Aorta (tissue), 5 donors: ENCODE data around the gene EMD. TPM values are rescaled to one million over a fixed set of nuclear protein-coding genes. Genes with fewer than 3 reads are reported as not detected.

Experiments
- ATAC-seq: fragments of 200-7000 bp; cut with Tn5 transposase; one replicate; pipeline ENCODE4 v1.9.1; 2022; ENCODE audit warnings: moderate library complexity; ENCODE audit not compliant: low FRiP score
- DNase-seq, 2 donors: peaks; one replicate each; pipeline ENCODE4 v3.0.0-alpha.2; 2020
- H3K27ac ChIP-seq, 2 donors: one replicate each; pipeline ENCODE4 v1.5.1; 2013; ENCODE audit warnings: low read length in 2 of 2, mild to moderate bottlenecking in 2 of 2, moderate library complexity in 2 of 2, control low read depth in 1 of 2, inconsistent platforms in 1 of 2, low read depth in 1 of 2
- H3K27me3 ChIP-seq, 2 donors: one replicate each; pipeline ENCODE4 v1.6.1; 2013; ENCODE audit warnings: control low read depth in 1 of 2, low read length in 1 of 2, mild to moderate bottlenecking in 1 of 2, moderate library complexity in 1 of 2; ENCODE audit not compliant: insufficient read depth in 2 of 2, control insufficient read depth in 1 of 2
- H3K36me3 ChIP-seq, 2 donors: one replicate each; pipeline ENCODE4 v1.6.1; 2013; ENCODE audit warnings: control low read depth in 1 of 2, low read length in 1 of 2, mild to moderate bottlenecking in 1 of 2; ENCODE audit not compliant: insufficient read depth in 2 of 2, control insufficient read depth in 1 of 2
- H3K4me1 ChIP-seq, 2 donors: one replicate each; pipeline ENCODE4 v1.6.1; 2013; ENCODE audit warnings: low read length in 2 of 2, control low read depth in 1 of 2, mild to moderate bottlenecking in 1 of 2, moderate library complexity in 1 of 2; ENCODE audit not compliant: insufficient read depth in 2 of 2, control insufficient read depth in 1 of 2
- H3K4me3 ChIP-seq, 2 donors: one replicate each; pipeline ENCODE4 v1.5.1; 2013; ENCODE audit warnings: low read length in 2 of 2, control low read depth in 1 of 2, mild to moderate bottlenecking in 1 of 2
- H3K9me3 ChIP-seq: one replicate; pipeline ENCODE4 v1.6.1; 2013; ENCODE audit warnings: mild to moderate bottlenecking, low read length; ENCODE audit not compliant: control insufficient read depth
- WGBS, 2 donors: extraction: QIAGEN DNeasy Blood & Tissue Kit; methylation state at CpG; one replicate each; pipeline ENCODE4 v1.1.7; 2013; 5-methylcytosine and 5-hydroxymethylcytosine counted together
- intact Hi-C, 2 donors: fragments of 100-400 bp; cut with DNase I; formaldehyde crosslinking; loops; one replicate each; pipeline versions ENCODE4 v1.14.2 to v1.15.0; 2022
- polyA plus RNA-seq, 2 donors: library from polyadenylated mRNA; stranded (reverse); fragments of 200-250 nt; gene quantifications; one replicate each; pipeline ENCODE4 v1.2.3, GENCODE V29; 2013
- total RNA-seq, 2 donors: library from RNA; stranded (reverse); fragmentation: NEBNext Ultra II Directional; extraction: Animal tissue kit (Norgen Biotek cat#: 25700); gene quantifications; one replicate each; pipeline ENCODE4 v1.2.1, GENCODE V29; 2021
- donor health status: healthy with polysubstance abuse.
- donor health status: Bipolar disorder and iron deficiency.
- donor health status: DM: no; HTN: no; CAD: no.
- donor health status: DM: no; HTN: no; CAD: no.
- donor health status: DM: yes; HTN: yes; CAD: no.

Gene EMD
- total and polyA plus RNA-seq, 4 donors, result 49.9 to 157 (median 85.4) TPM

DNA sequence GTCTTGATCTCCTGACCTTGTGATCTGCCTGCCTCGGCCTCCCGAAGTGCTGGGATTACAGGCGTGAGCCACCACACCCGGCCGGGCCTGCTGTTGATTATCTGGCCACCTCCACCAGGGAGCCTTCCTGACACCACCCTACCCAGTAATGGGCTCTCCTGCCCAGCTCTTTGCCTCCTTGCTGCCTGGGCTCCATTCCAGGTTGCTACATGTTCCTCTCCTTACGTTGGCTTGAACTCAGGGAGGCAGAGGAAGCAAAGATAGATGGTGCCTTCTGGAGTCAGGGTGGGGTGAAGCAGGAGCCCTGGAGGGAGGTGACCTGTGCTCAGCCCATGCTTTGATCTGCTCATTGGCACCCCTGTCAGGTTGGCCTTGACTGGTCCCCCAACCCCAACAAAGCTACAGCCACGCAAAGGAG, 31.0 kb upstream of the EMD start:
- H3K36me3 ChIP-seq, result peaks cover 0 to 16% of the 10 kb centered on the region in 2 donors
- no peak for ATAC-seq
- WGBS, 2 donors, result 46 to 60% methylated on average over 7 of the region's 7 CpGs
- no peaks in the 10 kb centered on the region for H3K9me3 ChIP-seq
- no peaks in the 10 kb centered on the region for H3K27me3 ChIP-seq
- H3K4me1 ChIP-seq, result no peaks in the 10 kb centered on the region
- no peak overlapping the region for H3K27ac ChIP-seq
- DNase-seq, result peak in 1 of 2 donors; percentile 44
- no peak overlapping the region for H3K4me3 ChIP-seq
- intact Hi-C loops, result no loop called here

DNA sequence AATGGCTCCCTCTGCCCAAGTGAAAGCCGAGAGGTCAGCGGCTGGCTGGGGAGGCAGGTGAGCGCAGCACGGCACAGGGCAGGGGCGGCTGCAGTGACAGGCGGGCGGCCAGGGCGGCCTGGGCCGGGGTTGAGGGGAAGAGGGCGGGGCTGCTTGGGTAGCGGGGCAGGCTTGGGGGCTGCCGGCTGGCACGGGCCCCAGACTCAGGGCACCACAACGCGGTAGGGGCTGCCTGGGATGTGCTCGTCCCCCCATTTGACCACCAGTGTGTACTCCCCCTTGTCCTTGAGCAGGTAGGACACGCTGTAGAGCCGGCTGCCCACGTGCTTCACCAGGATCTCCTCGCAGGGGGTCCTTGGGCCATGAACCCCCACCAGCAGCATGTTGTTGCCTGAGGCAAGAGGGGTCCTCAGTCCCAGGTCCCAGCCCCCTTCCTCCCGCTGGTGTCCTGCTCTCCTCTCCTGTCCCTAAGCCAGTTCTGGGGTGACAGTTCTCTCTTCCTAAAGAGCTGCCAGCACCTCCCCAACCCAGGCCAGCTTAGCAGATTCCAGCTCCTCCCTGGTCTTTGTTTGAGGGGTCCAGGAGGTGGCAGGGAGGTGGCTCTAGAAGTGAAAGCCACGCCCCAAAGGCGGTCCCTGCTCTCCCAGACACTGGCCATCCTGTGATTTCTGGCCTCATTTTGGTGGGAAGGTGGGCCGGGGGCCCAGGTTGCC, 30.3 kb upstream of the EMD start:
- intact Hi-C loops, result no loop called here
- Histone ChIP-seq H3K27me3 (no peaks in the 10 kb centered on the region), H3K36me3 (peaks cover 0 to 18% of the 10 kb centered on the region in 2 donors), H3K27ac (peak overlapping the region in 1 of 2 donors; percentile 18), H3K4me1 (no peaks in the 10 kb centered on the region), H3K4me3 (no peak overlapping the region), H3K9me3 (no peaks in the 10 kb centered on the region)
- WGBS, 2 donors, result 84% methylated on average over 22 to 24 of the region's 24 CpGs
- peak in 1 of 2 donors; percentile 51 for DNase-seq
- ATAC-seq, result no peak

DNA sequence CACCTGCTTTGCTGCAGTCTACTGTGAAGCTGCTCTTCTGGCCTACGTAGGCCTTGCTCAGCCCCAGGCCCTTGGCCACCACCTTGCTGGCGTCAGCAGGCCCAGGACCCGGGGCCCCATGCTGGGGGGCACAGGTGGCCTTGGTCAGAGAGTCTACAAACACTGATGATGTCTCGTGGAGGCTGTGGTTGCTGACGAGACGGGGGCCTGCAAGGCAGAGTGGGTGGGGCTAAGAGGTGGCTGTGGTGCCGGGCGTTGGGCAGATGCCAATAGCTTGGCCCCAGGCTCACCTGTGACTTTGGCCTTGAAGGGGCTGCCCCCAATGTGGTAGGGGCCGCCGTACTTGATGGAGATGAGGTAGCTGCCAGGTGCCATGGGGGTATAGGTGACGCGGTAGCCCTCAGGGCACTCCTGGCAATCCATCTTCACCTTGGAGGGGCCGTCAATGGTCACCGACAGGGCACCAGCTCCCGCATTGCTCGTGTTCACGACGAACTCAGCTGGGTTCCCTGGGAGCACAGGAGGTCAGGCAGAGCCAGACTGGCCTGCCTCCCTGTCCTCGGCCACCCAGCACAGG, 29.6 kb upstream of the EMD start:
- ATAC-seq (no peak), DNase-seq (peak in 1 of 2 donors; percentile 38)
- Histone ChIP-seq H3K9me3 (no peaks in the 10 kb centered on the region), H3K36me3 (peaks cover 0 to 23% of the 10 kb centered on the region in 2 donors), H3K4me3 (no peak overlapping the region), H3K27ac (peak overlapping the region in 1 of 2 donors; percentile 18), H3K4me1 (no peaks in the 10 kb centered on the region), H3K27me3 (no peaks in the 10 kb centered on the region)
- intact Hi-C loops, result no loop called here
- WGBS, 2 donors, result 52 to 67% methylated on average over 19 of the region's 19 CpGs

DNA sequence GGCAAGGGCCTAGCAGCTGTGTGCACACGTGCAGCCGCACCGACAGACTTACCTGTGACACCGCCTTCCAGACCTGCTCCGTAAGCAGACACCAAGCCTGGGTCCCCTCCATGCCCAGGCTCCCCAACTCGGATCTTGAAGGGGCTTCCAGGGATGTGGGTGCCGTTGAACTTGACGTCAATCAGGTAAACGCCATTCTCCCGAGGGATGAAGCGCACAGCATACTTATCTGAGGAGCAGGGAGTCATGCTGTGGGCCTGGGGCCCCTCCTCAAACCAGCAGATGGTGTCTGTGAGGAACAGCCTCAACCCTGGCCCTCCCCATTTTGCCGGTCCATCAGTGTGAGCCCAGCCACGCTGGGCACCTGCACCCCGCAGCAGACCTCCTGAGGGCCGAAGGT, 29.1 kb upstream of the EMD start:
- peaks cover 0 to 23% of the 10 kb centered on the region in 2 donors for H3K36me3 ChIP-seq
- 75 to 79% methylated on average over 15 of the region's 15 CpGs for WGBS, 2 donors
- no peak overlapping the region for H3K4me3 ChIP-seq
- DNase-seq (peak in 1 of 2 donors; percentile 26), ATAC-seq (no peak)
- H3K27me3 ChIP-seq, result no peaks in the 10 kb centered on the region
- H3K27ac ChIP-seq, result no peak overlapping the region
- intact Hi-C loops, result no loop called here
- H3K9me3 ChIP-seq, result no peaks in the 10 kb centered on the region
- H3K4me1 ChIP-seq, result no peaks in the 10 kb centered on the region

DNA sequence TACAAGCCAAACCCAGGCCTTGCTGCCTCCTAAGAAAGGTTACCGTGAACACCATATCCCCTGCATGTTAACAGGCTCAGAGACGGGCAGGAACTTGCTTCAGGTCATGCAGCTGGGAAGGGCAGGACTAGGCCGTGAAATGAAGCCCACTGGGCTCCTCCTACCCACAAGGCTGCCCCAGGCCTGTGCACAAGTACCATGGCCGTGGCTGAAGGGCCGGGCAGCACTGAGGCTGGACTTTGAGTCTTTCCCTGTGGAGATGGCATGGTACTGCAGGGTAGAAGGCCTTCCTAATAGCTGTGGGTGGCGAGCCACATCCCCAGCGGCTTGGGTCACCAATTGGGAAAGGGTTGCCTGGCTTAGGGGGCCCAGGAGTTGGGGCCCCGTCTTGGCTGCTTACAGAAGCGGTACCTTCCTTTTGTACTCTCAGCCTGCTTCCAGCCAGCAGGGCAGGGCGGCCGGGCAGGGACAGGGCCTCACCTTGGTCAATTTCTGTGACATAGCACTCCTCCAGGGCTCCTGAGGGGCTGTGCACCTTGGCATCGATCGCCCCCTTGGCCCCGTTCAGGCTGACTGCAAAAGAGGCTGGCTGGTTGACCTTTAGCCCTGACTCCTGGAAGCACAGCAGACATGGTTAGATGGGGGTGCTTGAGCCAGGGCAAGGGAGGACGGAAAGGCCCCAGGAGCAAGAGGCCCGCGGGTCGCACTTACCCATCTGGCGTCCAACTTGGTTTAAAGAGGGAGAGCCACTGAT, 28.5 kb upstream of the EMD start:
- no peak overlapping the region for H3K27ac ChIP-seq

DNA sequence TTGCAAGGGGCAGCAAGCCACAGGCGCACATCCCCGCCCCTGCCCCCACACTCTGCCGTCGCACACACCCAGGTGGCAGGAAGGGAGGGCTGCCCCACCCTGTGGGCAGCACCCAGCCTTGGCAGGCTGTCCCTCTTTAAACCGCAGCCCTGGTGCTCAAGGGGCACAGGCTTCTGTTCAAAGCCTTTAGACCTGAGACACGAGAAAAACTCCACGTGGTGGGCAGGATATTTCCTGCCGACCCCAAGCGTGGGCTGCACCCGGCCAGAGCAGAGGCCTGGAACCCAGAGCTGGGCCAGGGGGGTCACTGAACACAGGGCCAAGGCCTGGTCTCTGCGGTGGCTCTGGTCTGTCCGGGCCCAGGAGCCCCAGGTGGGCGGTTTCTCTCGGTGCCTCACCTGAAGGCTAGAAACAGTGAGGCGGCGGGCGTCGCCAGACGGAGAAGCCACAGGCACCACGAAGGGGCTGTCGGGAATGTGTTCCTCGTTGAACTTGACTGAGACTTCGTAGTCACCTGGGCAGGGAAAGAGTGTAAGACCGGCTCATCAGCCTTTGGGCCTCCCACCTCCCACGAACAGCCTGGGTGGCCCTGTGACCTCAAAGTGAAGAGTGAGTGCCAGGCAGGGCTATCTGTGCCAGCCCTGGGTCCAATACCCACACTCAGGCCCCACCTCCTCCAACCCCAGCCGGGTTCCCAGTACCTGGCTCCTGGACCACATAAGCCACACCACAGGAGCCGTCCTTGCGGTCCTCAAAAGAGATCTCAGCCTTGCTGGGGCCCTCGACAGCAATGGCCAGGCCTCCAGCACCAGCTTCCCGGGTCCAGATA, 27.7 kb upstream of the EMD start:
- H3K36me3 ChIP-seq, result peaks cover 0 to 23% of the 10 kb centered on the region in 2 donors
- H3K4me3 ChIP-seq, result no peak overlapping the region
- H3K9me3 ChIP-seq, result no peaks in the 10 kb centered on the region
- H3K27me3 ChIP-seq, result no peaks in the 10 kb centered on the region
- ATAC-seq, result no peak
- 64 to 73% methylated on average over 30 of the region's 30 CpGs for WGBS, 2 donors
- peak in 1 of 2 donors; percentile 40 for DNase-seq
- intact Hi-C loops, result no loop called here
- no peaks in the 10 kb centered on the region for H3K4me1 ChIP-seq
- no peak overlapping the region for H3K27ac ChIP-seq

More for the DNA sequence above, 28.5 kb upstream of the EMD start:
- Histone ChIP-seq H3K9me3 (no peaks in the 10 kb centered on the region), H3K4me3 (no peak overlapping the region), H3K4me1 (no peaks in the 10 kb centered on the region), H3K27me3 (no peaks in the 10 kb centered on the region), H3K36me3 (peaks cover 0 to 23% of the 10 kb centered on the region in 2 donors)
- intact Hi-C loops, result no loop called here
- DNase-seq, result peak in 1 of 2 donors; percentile 45
- WGBS, 2 donors, result 76 to 80% methylated on average over 19 of the region's 19 CpGs
- ATAC-seq, result no peak

DNA sequence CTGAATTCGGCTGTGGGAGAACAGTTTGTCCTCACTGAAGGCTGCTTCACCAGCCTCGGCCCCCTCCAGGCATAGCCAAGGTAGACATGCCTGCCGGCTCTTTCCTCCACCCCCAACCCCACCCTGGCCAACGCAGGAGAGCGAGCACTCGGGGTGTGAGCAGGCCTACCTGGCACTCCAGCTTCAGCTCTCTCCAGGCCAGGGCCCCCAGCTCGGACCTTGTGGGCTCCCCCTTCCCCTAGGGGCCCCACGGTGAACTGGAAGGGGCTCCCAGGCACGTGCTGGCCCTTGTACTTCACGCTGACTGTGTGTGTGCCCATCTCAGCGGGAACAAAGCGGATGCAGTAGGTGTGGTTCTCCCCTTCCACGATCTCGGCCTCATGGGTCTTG, 27.1 kb upstream of the EMD start:
- Histone ChIP-seq H3K36me3 (peaks cover 0 to 23% of the 10 kb centered on the region in 2 donors), H3K4me3 (no peak overlapping the region), H3K27ac (no peak overlapping the region), H3K27me3 (no peaks in the 10 kb centered on the region), H3K4me1 (no peaks in the 10 kb centered on the region), H3K9me3 (no peaks in the 10 kb centered on the region)
- intact Hi-C loops, result no loop called here
- no peak for ATAC-seq
- DNase-seq, result no peak
- WGBS, 2 donors, result 66 to 73% methylated on average over 13 to 14 of the region's 14 CpGs

DNA sequence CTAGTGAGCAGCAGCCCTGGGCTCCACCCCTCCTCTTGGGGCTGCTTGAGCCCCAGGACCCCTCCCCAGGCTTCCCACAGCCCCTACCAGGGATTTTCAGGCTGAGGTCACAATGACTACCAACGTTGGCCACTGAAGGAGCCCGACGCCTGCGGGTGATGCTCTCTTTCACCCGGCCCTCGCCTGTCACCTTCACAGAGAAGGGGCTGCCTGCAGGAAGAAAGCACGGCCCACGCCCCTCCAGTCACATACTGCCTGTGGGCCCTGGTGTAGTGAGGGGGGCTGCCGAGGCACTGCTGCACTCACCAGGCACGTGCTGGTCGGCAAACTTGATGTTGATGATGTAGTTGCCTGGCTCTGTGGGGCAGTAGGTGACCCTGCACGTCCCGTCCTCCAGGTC, 26.6 kb upstream of the EMD start:
- no peak for ATAC-seq
- DNase-seq, result no peak
- Histone ChIP-seq H3K36me3 (peaks cover 0 to 27% of the 10 kb centered on the region in 2 donors), H3K27me3 (no peaks in the 10 kb centered on the region), H3K27ac (no peak overlapping the region), H3K4me1 (no peaks in the 10 kb centered on the region), H3K4me3 (no peak overlapping the region), H3K9me3 (no peaks in the 10 kb centered on the region)
- intact Hi-C loops, result no loop called here
- 66 to 77% methylated on average over 13 of the region's 13 CpGs for WGBS, 2 donors
